ENCODE results near the gene RBM26. TPM values are rescaled to one million over a fixed set of nuclear protein-coding genes. Genes with fewer than 3 reads are reported as not detected.
"Not testable (repeated sequence)": the region's sequence is repeated elsewhere in the genome, so short reads cannot be mapped to it uniquely, and the experiment has no call there.

Gene RBM26
- polyA plus RNA-seq, 4 donors, result 7.6 to 52.8 (median 12.9) TPM

- H3K4me1 ChIP-seq (ENCODE audit: control insufficient read depth in 3 of 3, insufficient read depth in 2 of 3, low read depth in 1 of 3, low read length in 2 of 3), result peaks cover 0 to 4% (median 0%) of the 10 kb centered on the region in 3 donors
- peaks cover 0 to 2% of the 10 kb centered on the region in 2 donors for H3K9me3 ChIP-seq (ENCODE audit: control insufficient read depth in 2 of 2, insufficient read depth in 1 of 2, low read depth in 1 of 2, low read length in 1 of 2)
- no peaks in the 10 kb centered on the region for H3K27me3 ChIP-seq (ENCODE audit: control insufficient read depth in 3 of 3, insufficient read depth in 3 of 3, low read length in 3 of 3)
- no peak overlapping the region for H3K4me3 ChIP-seq (ENCODE audit: low read depth in 1 of 3, low read length in 3 of 3)
- FAIRE-seq, result no peak
- no peaks in the 10 kb centered on the region for H3K36me3 ChIP-seq (ENCODE audit: control insufficient read depth in 3 of 3, insufficient read depth in 2 of 3, low read depth in 1 of 3, low read length in 3 of 3)
- WGBS, 3 donors, result 3 to 39% (median 14%) methylated on average over 3 of the region's 3 CpGs
- H3K27ac ChIP-seq (ENCODE audit: low read depth in 1 of 3, low read length in 2 of 3), result peak overlapping the region in 1 of 3 donors; percentile 69
- peak; percentile 40 to 88 for DNase-seq
Observed at GRCh38 chr13:79282976-79283375, 123.1 kb downstream of the RBM26 start.

- H3K9me3 ChIP-seq (ENCODE audit: control insufficient read depth in 2 of 2, insufficient read depth in 1 of 2, low read depth in 1 of 2, low read length in 1 of 2), result peaks cover 0 to 2% of the 10 kb centered on the region in 2 donors
- no peaks in the 10 kb centered on the region for H3K27me3 ChIP-seq (ENCODE audit: control insufficient read depth in 3 of 3, insufficient read depth in 3 of 3, low read length in 3 of 3)
- peak overlapping the region in 1 of 3 donors; percentile 69 for H3K27ac ChIP-seq (ENCODE audit: low read depth in 1 of 3, low read length in 2 of 3)
- DNase-seq (peak in 1 of 2 donors; percentile 41), FAIRE-seq (no peak)
- H3K4me3 ChIP-seq (ENCODE audit: low read depth in 1 of 3, low read length in 3 of 3), result no peak overlapping the region
- 15 to 49% (median 26%) methylated on average over 4 of the region's 4 CpGs for WGBS, 3 donors
- H3K4me1 ChIP-seq (ENCODE audit: control insufficient read depth in 3 of 3, insufficient read depth in 2 of 3, low read depth in 1 of 3, low read length in 2 of 3), result peaks cover 0 to 4% (median 0%) of the 10 kb centered on the region in 3 donors
- H3K36me3 ChIP-seq (ENCODE audit: control insufficient read depth in 3 of 3, insufficient read depth in 2 of 3, low read depth in 1 of 3, low read length in 3 of 3), result no peaks in the 10 kb centered on the region
Observed at GRCh38 chr13:79282508-79282907, 123.5 kb downstream of the RBM26 start.

- Histone ChIP-seq H3K4me1 (ENCODE audit: control insufficient read depth in 3 of 3, insufficient read depth in 2 of 3, low read depth in 1 of 3, low read length in 2 of 3) (peaks cover 0 to 4% (median 0%) of the 10 kb centered on the region in 3 donors), H3K36me3 (ENCODE audit: control insufficient read depth in 3 of 3, insufficient read depth in 2 of 3, low read depth in 1 of 3, low read length in 3 of 3) (no peaks in the 10 kb centered on the region), H3K27me3 (ENCODE audit: control insufficient read depth in 3 of 3, insufficient read depth in 3 of 3, low read length in 3 of 3) (no peaks in the 10 kb centered on the region), H3K9me3 (ENCODE audit: control insufficient read depth in 2 of 2, insufficient read depth in 1 of 2, low read depth in 1 of 2, low read length in 1 of 2) (peaks cover 0 to 2% of the 10 kb centered on the region in 2 donors), H3K4me3 (ENCODE audit: low read depth in 1 of 3, low read length in 3 of 3) (no peak overlapping the region), H3K27ac (ENCODE audit: low read depth in 1 of 3, low read length in 2 of 3) (no peak overlapping the region)
- FAIRE-seq (no peak), DNase-seq (no peak)
- WGBS, 3 donors, result 72 to 79% (median 74%) methylated on average over 3 of the region's 3 CpGs
Observed at GRCh38 chr13:79281339-79281747, 124.7 kb downstream of the RBM26 start.

- not testable (repeated sequence) for H3K4me1 ChIP-seq (ENCODE audit: control insufficient read depth in 3 of 3, insufficient read depth in 2 of 3, low read depth in 1 of 3, low read length in 2 of 3); H3K9me3 ChIP-seq (ENCODE audit: control insufficient read depth in 2 of 2, insufficient read depth in 1 of 2, low read depth in 1 of 2, low read length in 1 of 2); H3K4me3 ChIP-seq (ENCODE audit: low read depth in 1 of 3, low read length in 3 of 3); DNase-seq; FAIRE-seq; H3K27me3 ChIP-seq (ENCODE audit: control insufficient read depth in 3 of 3, insufficient read depth in 3 of 3, low read length in 3 of 3); H3K27ac ChIP-seq (ENCODE audit: low read depth in 1 of 3, low read length in 2 of 3); H3K36me3 ChIP-seq (ENCODE audit: control insufficient read depth in 3 of 3, insufficient read depth in 2 of 3, low read depth in 1 of 3, low read length in 3 of 3)
- WGBS, 3 donors, result 88 to 90% (median 89%) methylated on average over 12 of the region's 12 CpGs
Observed at GRCh38 chr13:79279735-79280134, 126.3 kb downstream of the RBM26 start.

GRCh38 chr13:79273045-79273444 lies 133.0 kb downstream of the RBM26 start:
- Histone ChIP-seq H3K4me3 (ENCODE audit: low read depth in 1 of 3, low read length in 3 of 3) (no peak overlapping the region), H3K36me3 (ENCODE audit: control insufficient read depth in 3 of 3, insufficient read depth in 2 of 3, low read depth in 1 of 3, low read length in 3 of 3) (no peaks in the 10 kb centered on the region), H3K4me1 (ENCODE audit: control insufficient read depth in 3 of 3, insufficient read depth in 2 of 3, low read depth in 1 of 3, low read length in 2 of 3) (no peaks in the 10 kb centered on the region), H3K27me3 (ENCODE audit: control insufficient read depth in 3 of 3, insufficient read depth in 3 of 3, low read length in 3 of 3) (no peaks in the 10 kb centered on the region), H3K9me3 (ENCODE audit: control insufficient read depth in 2 of 2, insufficient read depth in 1 of 2, low read depth in 1 of 2, low read length in 1 of 2) (no peaks in the 10 kb centered on the region), H3K27ac (ENCODE audit: low read depth in 1 of 3, low read length in 2 of 3) (no peak overlapping the region)
- no peak for FAIRE-seq
- no peak for DNase-seq

GRCh38 chr13:79271616-79272015 lies 134.4 kb downstream of the RBM26 start:
- H3K27me3 ChIP-seq (ENCODE audit: control insufficient read depth in 3 of 3, insufficient read depth in 3 of 3, low read length in 3 of 3), result no peaks in the 10 kb centered on the region
- no peak overlapping the region for H3K4me3 ChIP-seq (ENCODE audit: low read depth in 1 of 3, low read length in 3 of 3)
- no peak for DNase-seq
- H3K4me1 ChIP-seq (ENCODE audit: control insufficient read depth in 3 of 3, insufficient read depth in 2 of 3, low read depth in 1 of 3, low read length in 2 of 3), result no peaks in the 10 kb centered on the region
- 4 to 24% (median 10%) methylated on average over 1 of the region's 1 CpG for WGBS, 3 donors
- no peak for FAIRE-seq
- no peaks in the 10 kb centered on the region for H3K36me3 ChIP-seq (ENCODE audit: control insufficient read depth in 3 of 3, insufficient read depth in 2 of 3, low read depth in 1 of 3, low read length in 3 of 3)
- no peak overlapping the region for H3K27ac ChIP-seq (ENCODE audit: low read depth in 1 of 3, low read length in 2 of 3)
- no peaks in the 10 kb centered on the region for H3K9me3 ChIP-seq (ENCODE audit: control insufficient read depth in 2 of 2, insufficient read depth in 1 of 2, low read depth in 1 of 2, low read length in 1 of 2)

- no peaks in the 10 kb centered on the region for H3K4me1 ChIP-seq (ENCODE audit: control insufficient read depth in 3 of 3, insufficient read depth in 2 of 3, low read depth in 1 of 3, low read length in 2 of 3)
- DNase-seq (no peak), FAIRE-seq (no peak)
- H3K4me3 ChIP-seq (ENCODE audit: low read depth in 1 of 3, low read length in 3 of 3), result no peak overlapping the region
- no peaks in the 10 kb centered on the region for H3K9me3 ChIP-seq (ENCODE audit: control insufficient read depth in 2 of 2, insufficient read depth in 1 of 2, low read depth in 1 of 2, low read length in 1 of 2)
- WGBS, 3 donors, result 47 to 64% (median 51%) methylated on average over 3 of the region's 3 CpGs
- H3K27me3 ChIP-seq (ENCODE audit: control insufficient read depth in 3 of 3, insufficient read depth in 3 of 3, low read length in 3 of 3), result no peaks in the 10 kb centered on the region
- H3K27ac ChIP-seq (ENCODE audit: low read depth in 1 of 3, low read length in 2 of 3), result no peak overlapping the region
- H3K36me3 ChIP-seq (ENCODE audit: control insufficient read depth in 3 of 3, insufficient read depth in 2 of 3, low read depth in 1 of 3, low read length in 3 of 3), result no peaks in the 10 kb centered on the region
Observed at GRCh38 chr13:79270859-79271258, 135.2 kb downstream of the RBM26 start.

Other genes starting within 250 kb of the RBM26 start
- gene NDFIP2, start 74.9 kb upstream of the RBM26 start, polyA plus RNA-seq, result 10 to 100 TPM; 34.6 to 96.9 (median 48.1) TPM

All from small intestine (tissue), 7 donors.